ENCODE measurements around the gene PIBF1.

GRCh38 chr13:72875233-72875632, 93.3 kb downstream of the PIBF1 start:
- TF ChIP-seq GABPA (IDR thresholded peaks at IDR 0.05; ENCODE audit: low read depth) (no peak), CTCF (IDR thresholded peaks at IDR 0.05; ENCODE audit: insufficient read depth, low read length) (no peak)

Data from HL-60 (cell line).